RWPE1 (cell line): Measurements from ENCODE around the gene TNFSF4.
A peak's percentile ranks its signal among the peaks of the same experiment; 100 is the strongest.

Experiments
- CTCF ChIA-PET: fragments of 350-600 bp; sonication (Branson Sonifier 250); formaldehyde crosslinking; extraction: SDS; loops from one replicate; lab custom pipeline; 2021; lab: Yijun Ruan, JAX
- POLR2A ChIA-PET: fragments of 400-600 bp; formaldehyde crosslinking; extraction: SDS; loops from one replicate; lab custom pipeline; 2020; ENCODE audit warnings: antibody characterized with exemption; ENCODE audit not compliant: low non-redundant PET; lab: Yijun Ruan, JAX
- DNase-seq: peaks from one replicate; pipeline ENCODE4 v3.0.0; 2012; ENCODE audit warnings: low spot score
- H3K27ac ChIP-seq: fragments of 450-650 bp; 2 replicates; pipeline ENCODE4 v1.5.1; 2017
- CTCF ChIP-seq: fragments of 450-650 bp; conservative IDR thresholded peaks from 2 replicates; pipeline ENCODE4 v1.5.1; 2017; ENCODE audit warnings: low read depth, mild to moderate bottlenecking

The TNFSF4 gene

GRCh38 chr1:173206816-173207568 lies at the start of gene TNFSF4:
Gene TNFSF4, minus strand, starts transcription at chr1:173207331. Its CDS starts 155 bp downstream, at chr1:173207176.
- TF ChIP-seq CTCF: no peak
- ChIA-PET CTCF (no interaction called here), POLR2A (no interaction called here)
- DNase-seq: no peak
- H3K27ac ChIP-seq: no peak within 1 kb of the TSS

GRCh38 chr1:173255214-173255813 lies 48.2 kb upstream of the TNFSF4 start:
- no peak overlapping the region for H3K27ac ChIP-seq
- ChIA-PET POLR2A (no interaction called here), CTCF (interaction anchor here (1.0 kb wide), 1 partner anchor 20 kb away, joined by 6 read pairs; no protein-coding TSS in a partner anchor)
- TF ChIP-seq CTCF: peak; percentile 75
- peak; percentile 46 for DNase-seq

GRCh38 chr1:173253046-173253445 lies 45.9 kb upstream of the TNFSF4 start:
- no peak overlapping the region for H3K27ac ChIP-seq
- DNase-seq: no peak
- CTCF ChIA-PET: interaction anchor here (0.7 kb wide), 2 partner anchors 14 to 150 kb away, joined by 3 read pairs; no protein-coding TSS in a partner anchor
- no peak for TF ChIP-seq CTCF
- POLR2A ChIA-PET: interaction anchor here (0.5 kb wide), 1 partner anchor 124 kb away, joined by 3 read pairs; no protein-coding TSS in a partner anchor

GRCh38 chr1:173249349-173249748 lies 42.2 kb upstream of the TNFSF4 start:
- TF ChIP-seq CTCF: no peak
- ChIA-PET POLR2A (no interaction called here), CTCF (no interaction called here)
- no peak overlapping the region for H3K27ac ChIP-seq
- no peak for DNase-seq

GRCh38 chr1:173248247-173248940 lies 41.3 kb upstream of the TNFSF4 start:
- no peak overlapping the region for H3K27ac ChIP-seq
- no peak for DNase-seq
- TF ChIP-seq CTCF: no peak
- ChIA-PET CTCF (no interaction called here), POLR2A (no interaction called here)

- no peak overlapping the region for H3K27ac ChIP-seq
- TF ChIP-seq CTCF: no peak
- ChIA-PET POLR2A (no interaction called here), CTCF (no interaction called here)
- DNase-seq: no peak
These were observed 38.8 kb upstream of the TNFSF4 start for GRCh38 chr1:173245892-173246291.
